Measurements from ENCODE around the gene LXN. TPM values are rescaled to one million over a fixed set of nuclear protein-coding genes. Genes with fewer than 3 reads are reported as not detected.

Gene LXN
- total and polyA plus RNA-seq, 2 of the 8 experiments (the other 6 are each of a cell fraction or from before 2014, with no cell fraction given) = 3.2 to 4.7 TPM

Small RNAs within 50 kb of the gene (small RNA-seq; reads per million reads assigned to genes)
- gene AC025033.1 (ENCODE audit: insufficient read depth) (not detected), gene AC080013.6 (ENCODE audit: insufficient read depth) (not detected)

Other genes with a start within 250 kb of the LXN start
- 39.1 and 48.9 TPM in 2 replicates for gene MLF1, start 101.5 kb downstream of the LXN start, total RNA-seq (2021; fragmentation: NEBNext Ultra II Directional; extraction: Animal tissue kit (Norgen Biotek cat#: 25700))
- gene MLF1, start 101.5 kb downstream of the LXN start, polyA plus RNA-seq (2011; rRNA removed) = 9.9 and 13.4 TPM in 2 replicates
- 42.6 and 45.3 TPM in 2 replicates for gene GFM1, start 28.1 kb downstream of the LXN start, total RNA-seq (2021; fragmentation: NEBNext Ultra II Directional; extraction: Animal tissue kit (Norgen Biotek cat#: 25700))
- 8.1 and 10.9 TPM in 2 replicates for gene GFM1, start 28.1 kb downstream of the LXN start, polyA plus RNA-seq (2011; rRNA removed)
- 0.71 TPM in 1 of 2 replicates, not detected in the other for gene RARRES1, start 59.8 kb upstream of the LXN start, total RNA-seq (2021; fragmentation: NEBNext Ultra II Directional; extraction: Animal tissue kit (Norgen Biotek cat#: 25700))
- 0.09 and 0.26 TPM in 2 replicates for gene RARRES1, start 59.8 kb upstream of the LXN start, polyA plus RNA-seq (2011; rRNA removed)
- gene MFSD1, start 129.4 kb upstream of the LXN start, total RNA-seq (2021; fragmentation: NEBNext Ultra II Directional; extraction: Animal tissue kit (Norgen Biotek cat#: 25700)) = 9.3 and 11.0 TPM in 2 replicates
- gene MFSD1, start 129.4 kb upstream of the LXN start, polyA plus RNA-seq (2011; rRNA removed) = 7.1 and 11.5 TPM in 2 replicates

Data from H1 (cell line).